GM12878 (cell line): ENCODE measurements around the gene DUOXA2. TPM values are rescaled to one million over a fixed set of nuclear protein-coding genes. Genes with fewer than 3 reads are reported as not detected.

Experiments used
- ATAC-seq: fragments of 200-7000 bp; cut with Tn5 transposase; 3 replicates; pipeline ENCODE4 v1.9.1; 2020; ENCODE audit warnings: mild to moderate bottlenecking, moderate library complexity
- BruUV-seq: library from RNA; stranded (reverse); fragments of 400-500 nt; replicated peaks from 2 replicates; lab custom pipeline; 2021; lab: Mats Ljungman, UMichigan
- CTCF ChIA-PET: fragments of 300-600 bp; sonication (Branson Sonifier 250); formaldehyde crosslinking; extraction: SDS; loops from one replicate; lab custom pipeline; 2021; ENCODE audit warnings: inconsistent platforms; lab: Yijun Ruan, JAX
- POLR2A ChIA-PET: fragments of 350-600 bp; formaldehyde crosslinking; extraction: SDS; loops from one replicate; lab custom pipeline; 2021; ENCODE audit warnings: inconsistent platforms; lab: Charles Lee
- RAD21 ChIA-PET: fragments of 300-600 bp; sonication (Branson Sonifier 250); formaldehyde crosslinking; loops from one replicate; lab custom pipeline; 2023; ENCODE audit warnings: antibody characterized with exemption; ENCODE audit not compliant: unreplicated experiment; lab: Charles Lee
- SMC1A ChIA-PET: fragments of 300-600 bp; sonication (Branson Sonifier 250); formaldehyde crosslinking; loops from one replicate; lab custom pipeline; 2023; ENCODE audit not compliant: unreplicated experiment, uncharacterized antibody; lab: Charles Lee
- DNase-seq: peaks from one replicate; pipeline ENCODE4 v3.0.0-alpha.2; 2011; ENCODE audit warnings: low read depth, low spot score
- FAIRE-seq: peaks from 3 replicates; lab custom pipeline; 2011; peaks lifted over from hg19 to GRCh38; lab: Jason Lieb, UNC
- H2AFZ ChIP-seq: 2 replicates; pipeline ENCODE4 v1.6.0; 2011; ENCODE audit warnings: low read depth, low read length, control low read depth; ENCODE audit not compliant: control insufficient read depth
- H3K27ac ChIP-seq: 2 replicates; pipeline ENCODE4 v1.5.1; 2011; ENCODE audit warnings: control low read depth; ENCODE audit not compliant: control insufficient read depth, insufficient read depth
- H3K27me3 ChIP-seq, 2 experiments: replicated peaks in 1 of 2; 2 replicates each; pipeline versions ENCODE4 v1.6.0 to v1.6.1; 2011; ENCODE audit warnings: low read length in 1 of 2; ENCODE audit not compliant: control insufficient read depth in 2 of 2, insufficient read depth in 2 of 2
- H3K36me3 ChIP-seq, 2 experiments: 2 replicates each; pipeline ENCODE4 v1.5.1; 2011; ENCODE audit warnings: low read length in 1 of 2; ENCODE audit not compliant: control insufficient read depth in 2 of 2, insufficient read depth in 2 of 2
- H3K4me1 ChIP-seq: 2 replicates; pipeline ENCODE4 v1.6.1; 2011; ENCODE audit warnings: mild to moderate bottlenecking, low read length, moderate library complexity, mixed read lengths; ENCODE audit not compliant: control insufficient read depth, insufficient read depth
- H3K4me2 ChIP-seq: 2 replicates; pipeline ENCODE4 v1.6.0; 2011; ENCODE audit warnings: control low read depth; ENCODE audit not compliant: control insufficient read depth, insufficient read depth
- H3K4me3 ChIP-seq: fragments of 200-600 bp; sonication (generic); 2 replicates; pipeline ENCODE4 v1.5.1; 2016
- H3K79me2 ChIP-seq: 2 replicates; pipeline ENCODE4 v1.6.0; 2011; ENCODE audit warnings: low read length; ENCODE audit not compliant: control insufficient read depth, insufficient read depth
- H3K9ac ChIP-seq: 2 replicates; pipeline ENCODE4 v1.8.0; 2011; ENCODE audit warnings: low read length, control low read depth, mixed read lengths; ENCODE audit not compliant: control insufficient read depth, insufficient read depth
- H3K9me3 ChIP-seq: replicated peaks from 3 replicates; pipeline ENCODE4 v1.5.1; 2011; ENCODE audit warnings: mild to moderate bottlenecking, low read length; ENCODE audit not compliant: control insufficient read depth, insufficient read depth
- H4K20me1 ChIP-seq: 2 replicates; pipeline ENCODE4 v1.6.0; 2011; ENCODE audit not compliant: control insufficient read depth, insufficient read depth
- BHLHE40 ChIP-seq, 2 experiments: fragments of 450-650 bp in 1 of 2; IDR thresholded peaks; 2 replicates each; pipeline ENCODE4 v1.6.1; 2011 to 2017; ENCODE audit warnings: low read depth in 2 of 2, borderline replicate concordance in 1 of 2, improper control_type of control experiment in 1 of 2, low read length in 1 of 2, mild to moderate bottlenecking in 1 of 2
- BMI1 ChIP-seq: fragments of 450-650 bp; IDR thresholded peaks from 2 replicates; pipeline ENCODE4 v1.6.1; 2016; ENCODE audit warnings: mild to moderate bottlenecking, moderate library complexity, borderline replicate concordance
- DPF2 ChIP-seq: fragments of 450-650 bp; IDR thresholded peaks from 2 replicates; pipeline ENCODE4 v1.6.1; 2017; ENCODE audit warnings: mild to moderate bottlenecking
- EP300 ChIP-seq, 2 experiments: fragments of 150-350 bp in 1 of 2; IDR thresholded peaks; 2 replicates each; pipeline ENCODE4 v1.6.1; 2011 to 2012; ENCODE audit warnings: low read depth in 2 of 2, low read length in 2 of 2, borderline replicate concordance in 1 of 2, improper control_type of control experiment in 1 of 2, inconsistent platforms in 1 of 2; ENCODE audit not compliant: control insufficient read depth in 1 of 2
- EZH2 ChIP-seq: IDR thresholded peaks from 2 replicates; pipeline ENCODE4 v1.6.1; 2012; ENCODE audit warnings: low read depth, mild to moderate bottlenecking, control low read depth, inconsistent platforms, low read length, borderline replicate concordance; ENCODE audit not compliant: control insufficient read depth
- MTA2 ChIP-seq: fragments of 450-650 bp; IDR thresholded peaks from 2 replicates; pipeline ENCODE4 v1.6.1; 2016; ENCODE audit warnings: low read depth, mild to moderate bottlenecking, moderate library complexity
- MXI1 ChIP-seq: fragments of 150-350 bp; IDR thresholded peaks from 2 replicates; pipeline ENCODE4 v1.6.1; 2011; ENCODE audit warnings: low read depth, mild to moderate bottlenecking, inconsistent platforms, low read length, improper control_type of control experiment
- MYB ChIP-seq: fragments of 150-350 bp; IDR thresholded peaks from 2 replicates; pipeline ENCODE4 v1.6.1; 2014; ENCODE audit warnings: mild to moderate bottlenecking, low read depth, low read length, borderline replicate concordance
- NFYB ChIP-seq: IDR thresholded peaks from 2 replicates; pipeline ENCODE4 v1.6.1; 2011; ENCODE audit warnings: low read depth, mild to moderate bottlenecking, low read length, improper control_type of control experiment, moderate library complexity; ENCODE audit not compliant: insufficient read depth
- PRDM15 ChIP-seq: fragments of 450-650 bp; formaldehyde crosslinking; IDR thresholded peaks from 2 replicates; pipeline ENCODE4 v1.4.0; 2020; ENCODE audit warnings: mild to moderate bottlenecking, moderate library complexity
- STAT3 ChIP-seq: IDR thresholded peaks from 2 replicates; pipeline ENCODE4 v1.6.1; 2011; ENCODE audit warnings: low read depth, low read length, improper control_type of control experiment
- WGBS: methylation state at CpG from one replicate; pipeline ENCODE4 v1.1.6; 2016; ENCODE audit warnings: low lambda C conversion rate; ENCODE audit not compliant: insufficient replicate concordance, insufficient coverage; ENCODE audit errors: missing lambda C conversion rate; 5-methylcytosine and 5-hydroxymethylcytosine counted together
- in situ Hi-C: fragments of 300-500 bp; cut with MboI; formaldehyde crosslinking; loops from 9 replicates; pipeline ENCODE4 v1.14.3; 2018; ENCODE audit warnings: mixed read lengths
- intact Hi-C: fragments of 100-400 bp; cut with micrococcal nuclease; formaldehyde crosslinking; loops from one replicate; pipeline ENCODE4 v1.14.2; 2022; ENCODE audit not compliant: unreplicated experiment
- polyA plus RNA-seq, 11 experiments: library from polyadenylated mRNA; depleted of rRNA in 4 of 11; unstranded in 6 of 11; stranded (reverse) in 5 of 11; fragments of >200 nt; fragmentation: Nextera tagmentation in 4 of 11; fragmentation: Illumina TruSeq in 1 of 11; extraction: Ambion mirVana in 4 of 11; extraction: Trizol in 1 of 11; gene quantifications; 1 replicate in 1 of 11; 2 replicates in 10 of 11; pipeline versions ENCODE4 v1.2.1 to v1.2.3, GENCODE V29; 2011 to 2016; ENCODE audit warnings: inconsistent platforms in 2 of 11, missing spikeins in 2 of 11, low read depth in 1 of 11
- total RNA-seq, 4 experiments: library from RNA; depleted of rRNA in 3 of 4; stranded (reverse); fragments of >200 nt in 3 of 4; fragmentation: Illumina TruSeq in 1 of 4; extraction: Trizol in 1 of 4; gene quantifications; 2 replicates each; pipeline versions ENCODE4 v1.2.1 to v1.2.3, GENCODE V29; 2013 to 2021

Gene DUOXA2
- total and polyA plus RNA-seq, 10 of the 15 experiments (the other 5 are each of a cell fraction or from before 2014, with no cell fraction given): not detected

DNA sequence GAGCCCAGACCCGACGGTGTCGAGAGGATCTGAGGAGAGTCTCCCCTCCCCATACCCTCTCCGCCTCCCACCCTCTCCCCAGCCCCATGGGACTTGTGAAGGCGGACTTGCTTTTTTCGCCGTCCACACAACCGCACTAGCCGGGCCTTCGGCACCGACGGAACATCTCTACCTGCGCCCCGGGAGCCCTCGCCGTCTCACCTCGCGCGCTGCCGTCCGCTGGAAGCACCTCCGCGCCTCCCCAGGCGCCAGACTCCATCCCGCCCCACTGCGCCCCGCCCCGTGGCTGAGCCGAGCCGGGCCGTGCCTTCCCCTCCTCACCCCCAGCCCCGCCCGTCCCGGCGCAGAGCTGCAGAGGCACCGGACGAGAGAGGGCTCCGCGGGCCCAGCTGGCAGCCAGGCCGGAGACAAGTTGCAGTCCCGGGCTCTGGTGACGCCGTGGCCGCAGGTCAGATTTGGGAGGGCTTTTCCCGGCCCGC lies 15.6 kb downstream of the DUOXA2 start, which contains the start of the genes DUOX1 and DUOXA1:
Gene DUOX1 (plus strand): TSS at position 344 of the 479 bp plus-strand sequence. CDS start 1,973 bp downstream, outside the sequence.
Gene DUOXA1 (minus strand): TSS at position 229 of the 479 bp plus-strand sequence. CDS start 6,865 bp downstream, outside the sequence.
- Histone ChIP-seq H3K4me3 (no peak within 1 kb of the TSS), H3K4me2 (no peak within 1 kb of the TSS), H4K20me1 (no peaks in the 10 kb centered on the region), H3K36me3 (no peaks in the 10 kb centered on the region), H3K4me1 (no peaks in the 10 kb centered on the region), H3K27ac (no peak within 1 kb of the TSS), H3K9me3 (no peaks in the 10 kb centered on the region), H3K27me3 (peaks cover 7 to 12% of the 10 kb centered on the region in 2 experiments), H3K9ac (no peak within 1 kb of the TSS), H2AFZ (no peak within 1 kb of the TSS), H3K79me2 (no peaks in the 10 kb centered on the region)
- ChIA-PET POLR2A (no interaction called here), RAD21 (interaction anchor here (0.6 kb wide), 1 partner anchor 429 kb away, joined by 3 read pairs; no protein-coding TSS in a partner anchor), CTCF (interaction anchor here (2.0 to 4.6 kb wide), 2 partner anchors 8 to 12 kb away, joined by 6 to 23 read pairs; no protein-coding TSS in a partner anchor), SMC1A (no interaction called here)
- no TSS peak for BruUV-seq
- DNase-seq (no peak), ATAC-seq (no peak), FAIRE-seq (no peak)
- intact Hi-C loops: loop anchor here (10.0 kb wide), 1 partner anchor 155 kb away; no protein-coding TSS in a partner anchor
- 26% methylated on average over 28 of the region's 46 CpGs for WGBS
- in situ Hi-C loops: no loop called here
- TF ChIP-seq STAT3 (no peak), MYB (no peak)

- H3K4me1 ChIP-seq: no peaks in the 10 kb centered on the region
- 67% methylated on average over 7 of the region's 7 CpGs for WGBS
- CTCF ChIA-PET: interaction anchor here (1.4 to 4.6 kb wide), 5 partner anchors 9 to 74 kb away, joined by 4 to 23 read pairs (median 8); no protein-coding TSS in a partner anchor
- H3K27ac ChIP-seq: no peak overlapping the region
- no peak overlapping the region for H3K4me2 ChIP-seq
- H3K79me2 ChIP-seq: no peaks in the 10 kb centered on the region
- no peak overlapping the region for H2AFZ ChIP-seq
- H3K27me3 ChIP-seq: peaks cover 7 to 12% of the 10 kb centered on the region in 2 experiments
- POLR2A ChIA-PET: no interaction called here
- SMC1A ChIA-PET: interaction anchor here (0.9 kb wide), 1 partner anchor 43 kb away, joined by 4 read pairs; no protein-coding TSS in a partner anchor
- RAD21 ChIA-PET: interaction anchor here (0.6 kb wide), 1 partner anchor 428 kb away, joined by 3 read pairs; no protein-coding TSS in a partner anchor
- no peak for FAIRE-seq
- H3K36me3 ChIP-seq: no peaks in the 10 kb centered on the region
- BruUV-seq: no TSS peak
- H3K9ac ChIP-seq: no peak overlapping the region
- no peak for ATAC-seq
- DNase-seq: no peak
- H3K4me3 ChIP-seq: no peak overlapping the region
- in situ Hi-C loops: no loop called here
- H4K20me1 ChIP-seq: no peaks in the 10 kb centered on the region
- no peaks in the 10 kb centered on the region for H3K9me3 ChIP-seq
- intact Hi-C loops: no loop called here
- TF ChIP-seq EZH2: no peak
- TF ChIP-seq MTA2: no peak
- TF ChIP-seq DPF2: no peak
- TF ChIP-seq MXI1: no peak
- no peak for TF ChIP-seq EP300 (IDR thresholded peaks at IDR 0.05; ENCODE audit: borderline replicate concordance in 1 of 2, control insufficient read depth in 1 of 2, low read depth in 2 of 2, low read length in 2 of 2)
- TF ChIP-seq BHLHE40 (IDR thresholded peaks at IDR 0.05; ENCODE audit: borderline replicate concordance in 1 of 2, low read depth in 2 of 2, low read length in 1 of 2): no peak
- no peak for TF ChIP-seq PRDM15 (CRISPR knock-in tag)
- no peak for TF ChIP-seq NFYB
- TF ChIP-seq BMI1: no peak
Observed at GRCh38 chr15:45130291-45131000, 16.3 kb downstream of the DUOXA2 start.
